OCI-LY3 (cell line): ENCODE measurements around the gene LYRM1.

Experiments used
- CTCF ChIP-seq: fragments of 200-600, 300-600 bp; sonication (generic); IDR thresholded peaks from 2 replicates; pipeline ENCODE4 v1.5.1; 2014; ENCODE audit warnings: antibody characterized with exemption, low read length, low read depth
- EZH2phosphoT487 ChIP-seq: fragments of 200-600 bp; shearing (Covaris generic); IDR thresholded peaks from 2 replicates; pipeline ENCODE4 v1.6.1; 2018; ENCODE audit warnings: antibody characterized with exemption, mixed run types, low read depth

- TF ChIP-seq CTCF (no peak), EZH2phosphoT487 (no peak)
These were observed 13.4 kb upstream of the LYRM1 start for GRCh38 chr16:20887207-20887606.
